Neutrophil (primary cell): ENCODE results near the gene HMBS.

Experiments used
- H3K27ac ChIP-seq: fragments of 200-600 bp; sonication (generic); 2 replicates; pipeline ENCODE4 v1.5.1; 2016; ENCODE audit warnings: mild to moderate bottlenecking, moderate library complexity
- H3K27me3 ChIP-seq: fragments of 200-600 bp; sonication (generic); 2 replicates; pipeline ENCODE4 v1.6.0; 2016; ENCODE audit warnings: mild to moderate bottlenecking
- H3K36me3 ChIP-seq: fragments of 200-600 bp; sonication (generic); 2 replicates; pipeline ENCODE4 v1.5.1; 2017
- H3K4me1 ChIP-seq, 2 experiments: fragments of 200-600 bp in 1 of 2; sonication (generic) in 1 of 2; 1 replicate in 1 of 2; 2 replicates in 1 of 2; pipeline versions ENCODE4 v1.5.1 to v1.6.1; 2013 to 2016; ENCODE audit warnings: low read depth in 1 of 2, low read length in 1 of 2, mild to moderate bottlenecking in 1 of 2, moderate library complexity in 1 of 2; ENCODE audit not compliant: control insufficient read depth in 1 of 2, insufficient read depth in 1 of 2
- H3K4me3 ChIP-seq, 2 experiments: fragments of 200-600 bp in 1 of 2; sonication (generic) in 1 of 2; 1 replicate in 1 of 2; 2 replicates in 1 of 2; pipeline ENCODE4 v1.5.1; 2013 to 2016; ENCODE audit warnings: low read depth in 1 of 2, low read length in 1 of 2, mild to moderate bottlenecking in 1 of 2, moderate library complexity in 1 of 2
- H3K9me3 ChIP-seq: fragments of 200-600 bp; sonication (generic); 2 replicates; pipeline ENCODE4 v1.5.1; 2016
- CTCF ChIP-seq: fragments of 200-600 bp; sonication (generic); IDR thresholded peaks from 2 replicates; pipeline ENCODE4 v1.5.1; 2016; ENCODE audit warnings: antibody characterized with exemption

Gene HMBS

GRCh38 chr11:119091966-119092879 is 7.5 kb downstream of the HMBS start:
- Histone ChIP-seq H3K4me1 (peaks cover 67 to 69% of the 10 kb centered on the region in 2 experiments), H3K27ac (peak overlapping the region; percentile 70), H3K36me3 (no peaks in the 10 kb centered on the region), H3K9me3 (no peaks in the 10 kb centered on the region), H3K27me3 (no peaks in the 10 kb centered on the region), H3K4me3 (no peak overlapping the region)
- no peak for TF ChIP-seq CTCF

GRCh38 chr11:119092880-119093842 is 8.5 kb downstream of the HMBS start:
- TF ChIP-seq CTCF, result no peak
- Histone ChIP-seq H3K9me3 (no peaks in the 10 kb centered on the region), H3K27ac (peak overlapping the region; percentile 82), H3K4me1 (peaks cover 59 to 61% of the 10 kb centered on the region in 2 experiments), H3K27me3 (no peaks in the 10 kb centered on the region), H3K36me3 (no peaks in the 10 kb centered on the region), H3K4me3 (peak overlapping the region; percentile 71 to 94)

- peaks cover 59 to 61% of the 10 kb centered on the region in 2 experiments for H3K4me1 ChIP-seq
- no peaks in the 10 kb centered on the region for H3K27me3 ChIP-seq
- peak overlapping the region; percentile 71 to 94 for H3K4me3 ChIP-seq
- TF ChIP-seq CTCF, result no peak
- no peaks in the 10 kb centered on the region for H3K9me3 ChIP-seq
- H3K27ac ChIP-seq, result peak overlapping the region; percentile 82
- no peaks in the 10 kb centered on the region for H3K36me3 ChIP-seq
Observed at GRCh38 chr11:119093942-119094815, 9.5 kb downstream of the HMBS start.

GRCh38 chr11:119094816-119095065 is 10.1 kb downstream of the HMBS start:
- no peaks in the 10 kb centered on the region for H3K27me3 ChIP-seq
- H3K9me3 ChIP-seq, result no peaks in the 10 kb centered on the region
- peaks cover 54 to 56% of the 10 kb centered on the region in 2 experiments for H3K4me1 ChIP-seq
- no peaks in the 10 kb centered on the region for H3K36me3 ChIP-seq
- peak overlapping the region; percentile 82 for H3K27ac ChIP-seq
- peak; percentile 82 for TF ChIP-seq CTCF
- peak overlapping the region; percentile 71 to 94 for H3K4me3 ChIP-seq
